Measurements from ENCODE around the gene SLC22A7.

Gene SLC22A7

DNA sequence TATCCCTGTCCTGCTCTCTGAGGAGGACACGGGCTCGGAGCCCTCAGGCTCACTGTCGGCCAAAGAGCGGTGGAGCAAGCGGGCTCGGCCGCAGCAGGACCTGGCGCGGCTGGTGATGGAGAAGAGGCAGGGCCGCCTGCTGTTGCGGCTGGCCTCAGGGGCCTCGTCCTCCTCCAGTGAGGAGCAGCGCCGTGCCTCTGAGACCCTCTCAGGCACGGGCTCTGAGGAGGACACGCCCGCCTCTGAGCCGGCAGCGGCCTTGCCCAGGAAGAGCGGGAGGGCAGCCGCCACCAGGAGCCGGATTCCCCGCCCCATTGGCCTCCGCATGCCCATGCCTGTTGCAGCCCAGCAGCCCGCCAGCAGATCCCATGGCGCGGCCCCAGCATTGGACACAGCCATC is 14.2 kb upstream of the SLC22A7 start:
- no peak for DNase-seq (ENCODE audit: low read depth)

DNA sequence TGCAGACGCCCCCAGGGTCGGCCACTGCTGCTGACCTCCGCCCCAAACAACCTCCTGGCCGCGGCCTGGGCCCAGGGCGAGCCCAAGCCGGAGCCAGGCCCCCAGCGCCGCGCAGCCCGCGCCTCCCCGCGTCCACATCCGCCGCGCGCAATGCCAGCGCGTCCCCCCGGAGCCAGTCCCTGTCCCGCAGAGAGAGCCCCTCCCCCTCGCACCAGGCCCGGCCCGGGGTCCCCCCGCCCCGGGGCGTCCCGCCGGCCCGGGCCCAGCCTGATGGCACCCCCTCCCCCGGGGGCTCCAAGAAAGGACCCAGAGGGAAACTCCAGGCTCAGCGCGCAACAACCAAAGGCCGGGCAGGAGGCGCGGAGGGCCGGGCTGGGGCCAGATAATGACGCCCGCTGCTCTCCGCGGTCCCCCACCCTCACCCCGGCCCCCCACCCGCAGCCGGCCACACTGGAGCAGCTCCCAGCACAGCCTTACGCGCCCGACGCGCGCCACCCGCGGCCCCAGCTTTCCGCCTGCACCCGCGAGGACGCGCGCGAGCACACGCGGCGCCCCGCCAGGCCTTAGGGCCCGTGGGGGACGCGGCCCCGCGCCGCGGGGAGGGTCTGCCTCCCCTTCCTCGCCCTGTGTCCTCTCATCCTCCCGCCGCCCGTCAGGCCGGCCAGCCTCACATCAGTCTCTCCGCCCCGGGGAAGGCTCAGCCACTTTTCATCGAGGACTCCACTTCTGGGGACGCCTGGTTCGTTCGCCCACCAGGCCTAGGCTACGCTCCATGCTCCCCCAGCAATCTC is 12.9 kb upstream of the SLC22A7 start:
- DNase-seq (ENCODE audit: low read depth): no peak

DNA sequence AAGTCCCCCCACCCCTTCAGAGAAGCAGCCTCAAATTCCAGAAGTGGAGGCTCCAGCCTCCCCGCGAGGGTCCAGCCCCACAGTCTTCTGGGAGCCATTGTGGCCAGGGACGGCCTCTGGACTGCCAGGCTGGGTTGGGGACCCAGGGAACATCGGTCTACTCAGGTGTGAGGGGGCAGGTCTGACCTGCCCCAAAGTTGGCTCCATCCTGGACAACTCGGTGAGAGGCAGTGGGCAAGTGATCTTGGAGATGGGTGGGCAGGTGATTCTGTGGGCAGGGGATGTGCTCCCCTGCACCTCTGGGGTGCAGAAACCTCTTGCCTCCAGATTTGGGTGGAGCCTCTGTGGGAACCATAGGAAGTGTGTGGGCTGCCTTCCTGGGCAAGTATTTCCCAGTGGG is 12.2 kb upstream of the SLC22A7 start:
- DNase-seq (ENCODE audit: low read depth): no peak

DNA sequence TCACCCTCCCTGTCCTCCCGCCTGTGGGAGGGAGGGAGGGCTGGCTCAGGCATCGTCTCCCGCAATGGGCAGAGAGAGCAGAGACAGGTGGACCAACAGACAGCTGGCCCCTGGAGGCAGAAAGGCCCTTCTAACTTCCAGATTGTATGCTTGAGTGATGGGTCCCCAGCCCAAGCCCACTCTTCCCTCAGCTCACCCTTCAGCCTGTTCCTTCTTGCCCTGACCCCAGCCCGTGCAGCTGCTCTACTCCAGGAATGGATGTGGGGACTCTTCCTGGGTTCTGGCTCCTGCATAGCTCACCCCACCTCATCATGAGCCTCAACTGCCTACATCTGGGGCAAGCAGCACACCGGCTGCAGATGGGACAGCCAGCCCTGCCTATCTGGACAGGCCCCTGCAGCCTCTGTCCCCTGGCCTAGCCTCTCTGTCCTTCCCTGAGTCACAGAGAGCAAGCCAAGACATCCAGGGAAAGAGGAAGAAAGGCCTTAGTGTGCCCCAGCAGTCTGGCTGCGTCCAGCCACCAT is 11.5 kb upstream of the SLC22A7 start:
- no peak for DNase-seq (ENCODE audit: low read depth)

DNA sequence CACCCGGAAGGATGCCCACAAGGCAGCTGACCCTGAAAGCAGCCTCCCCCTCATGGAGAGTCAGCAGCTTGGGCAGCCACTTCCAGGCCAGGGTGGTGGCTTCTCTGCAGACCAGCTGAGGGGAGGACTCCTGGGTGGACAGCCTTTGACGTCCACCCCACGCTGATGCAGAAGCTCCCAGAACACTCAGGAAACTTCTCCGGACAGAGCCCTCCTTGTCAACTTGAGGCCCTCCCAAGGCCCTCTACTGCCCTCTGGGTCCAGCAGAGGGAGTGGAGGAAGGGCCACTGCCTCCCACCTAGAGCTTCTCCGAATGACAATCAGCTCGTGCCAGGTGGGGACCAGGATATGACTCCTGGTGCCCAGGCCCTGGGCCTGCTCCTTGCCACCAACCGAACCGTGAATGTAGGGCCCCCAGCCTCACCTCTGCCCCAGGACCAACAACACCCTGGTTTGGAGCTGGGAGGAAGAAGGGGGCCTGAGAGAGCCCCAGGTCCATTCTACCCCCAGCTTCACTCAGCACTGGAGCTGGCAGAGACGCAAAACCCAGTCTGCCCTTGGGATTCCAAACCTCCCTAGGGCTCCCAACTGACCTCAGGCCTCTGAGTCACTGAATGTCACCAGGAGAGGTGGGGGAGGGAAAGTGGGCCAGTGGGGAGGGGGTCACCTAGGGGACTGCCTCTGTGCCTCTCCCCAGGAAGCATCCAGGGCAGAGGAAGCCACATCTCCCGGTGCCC is 10.9 kb upstream of the SLC22A7 start:
- DNase-seq (ENCODE audit: low read depth): no peak

DNA sequence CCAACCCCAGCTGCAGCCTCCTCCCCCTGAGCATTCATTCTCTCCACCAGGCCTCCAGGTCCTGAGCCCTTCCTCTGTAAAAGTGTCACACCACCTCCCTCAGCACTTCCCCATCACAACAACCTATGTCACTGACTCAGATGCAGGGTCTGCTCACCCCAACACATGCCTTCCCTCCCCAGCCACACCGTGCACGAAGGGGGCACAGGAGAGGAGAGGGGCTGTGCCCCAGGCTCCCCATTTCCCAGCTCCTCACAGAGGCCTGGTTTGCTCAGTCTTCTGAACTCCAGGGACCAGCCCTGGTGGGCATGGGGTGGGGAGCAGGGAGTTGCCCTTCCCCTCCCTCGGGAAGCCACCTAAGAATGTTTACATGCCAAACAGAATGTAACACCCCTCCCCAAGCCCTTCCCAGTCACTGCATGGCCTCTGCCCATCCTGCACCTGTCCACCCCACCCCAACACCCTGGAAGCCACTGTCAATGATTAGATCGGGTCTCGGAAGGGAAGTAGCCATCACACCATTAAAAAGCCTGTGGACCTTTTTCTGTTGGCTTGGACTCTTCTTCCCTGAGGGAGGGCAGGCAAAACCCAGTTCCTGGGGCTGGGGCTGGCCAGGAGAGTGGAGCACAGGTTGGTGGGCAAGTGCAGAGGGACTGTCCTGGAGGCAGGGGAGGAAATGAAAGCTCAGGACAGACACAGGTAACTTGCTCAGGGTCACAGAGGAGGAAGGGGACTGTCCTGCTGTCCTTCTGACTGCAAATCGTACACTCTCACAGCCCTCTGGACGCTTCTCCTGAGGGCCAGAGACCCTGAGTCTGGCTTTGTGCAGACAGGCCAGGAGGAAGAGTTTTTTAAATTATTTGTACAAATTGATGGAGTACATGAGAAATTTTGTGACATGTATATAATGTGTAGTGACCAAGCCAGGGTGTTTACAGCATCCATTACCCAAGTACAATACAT is 10.1 kb upstream of the SLC22A7 start:
- no peak for DNase-seq (ENCODE audit: low read depth)

DNA sequence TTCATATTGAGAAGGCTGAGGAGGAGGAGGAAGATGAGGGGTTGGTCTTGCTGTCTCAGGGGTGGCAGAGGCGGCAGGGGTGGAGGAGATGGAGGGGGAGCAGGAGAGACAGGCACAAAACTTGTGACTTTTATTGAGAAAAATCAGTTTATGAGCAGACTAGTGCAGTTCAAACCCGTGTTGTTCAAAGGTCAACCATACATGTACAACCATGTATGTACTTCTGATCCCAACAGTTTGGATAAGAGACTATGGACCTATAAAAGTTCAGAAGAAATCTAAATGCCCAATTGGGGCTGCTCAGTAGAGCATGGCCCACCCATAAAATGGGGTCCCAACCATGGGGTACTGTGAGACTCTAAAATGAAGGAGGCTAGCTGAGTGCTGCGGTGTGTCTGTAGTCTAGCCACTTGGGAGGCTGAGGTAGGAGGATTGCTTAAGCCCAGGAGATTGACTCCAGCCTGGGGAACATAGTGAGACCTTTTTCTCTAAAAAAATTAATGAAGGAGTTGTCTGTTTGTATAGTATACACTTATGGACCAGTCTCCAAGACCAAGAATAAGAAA is 7.6 kb upstream of the SLC22A7 start:
- DNase-seq (ENCODE audit: low read depth): no peak

DNA sequence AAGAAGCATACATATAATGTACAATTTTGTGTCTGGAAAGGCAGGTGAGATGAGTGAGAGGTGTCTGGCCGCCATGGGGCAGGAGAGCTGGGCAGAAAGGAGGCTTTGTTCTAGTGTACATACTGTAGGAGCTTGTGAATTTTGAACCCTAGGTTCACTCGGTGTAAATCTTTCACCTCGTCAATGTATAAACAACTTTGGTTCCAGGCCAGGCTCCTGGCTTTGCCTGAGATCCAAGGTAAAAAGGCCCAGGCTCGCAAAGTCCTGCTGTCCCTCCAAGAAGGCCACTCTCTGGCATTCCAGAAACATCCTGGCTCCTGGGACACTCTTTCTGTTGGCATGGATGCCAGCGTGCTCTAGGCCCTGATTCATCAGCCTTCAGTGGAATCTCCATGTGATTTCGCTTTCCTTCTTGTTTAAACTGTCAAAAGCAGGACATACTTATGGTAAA is 7.1 kb upstream of the SLC22A7 start:
- DNase-seq (ENCODE audit: low read depth): no peak

DNA sequence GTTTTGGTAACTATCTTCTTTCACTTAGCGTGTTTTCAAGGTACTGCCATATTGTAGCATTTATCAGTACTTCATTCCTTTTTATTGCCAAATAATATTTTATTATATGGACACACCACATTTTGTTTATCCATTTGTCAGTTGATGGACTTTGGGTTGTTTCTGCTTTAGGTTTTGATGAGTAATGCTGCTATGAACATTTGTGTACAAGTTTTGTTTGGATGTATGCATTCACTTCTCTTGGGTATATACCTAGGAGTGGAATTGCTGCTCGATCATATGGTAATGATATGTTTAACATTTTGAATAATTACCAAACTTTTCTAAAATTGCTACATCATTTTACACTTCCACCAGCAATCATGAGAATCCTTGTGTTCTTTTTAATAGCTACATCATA is 6.4 kb upstream of the SLC22A7 start:
- DNase-seq (ENCODE audit: low read depth): no peak

DNA sequence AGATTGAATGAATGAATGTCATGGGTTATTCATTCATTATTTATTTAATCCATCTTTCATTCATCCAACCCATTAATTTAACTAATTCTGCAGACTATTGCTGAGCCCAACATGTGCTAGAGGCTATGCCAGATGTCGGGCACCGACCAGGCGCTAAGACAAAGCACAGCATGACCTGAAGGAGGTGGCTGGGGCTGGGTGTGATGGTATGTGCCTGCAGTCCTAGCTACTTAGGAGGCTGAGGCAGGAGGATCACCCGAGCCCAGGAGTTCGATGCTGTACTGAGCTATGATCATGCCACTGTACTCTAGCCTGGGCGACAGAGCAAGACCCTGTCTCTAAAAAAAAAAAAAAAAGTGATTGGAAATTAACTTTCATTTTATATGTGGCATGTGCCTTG is 5.7 kb upstream of the SLC22A7 start:
- no peak for DNase-seq (ENCODE audit: low read depth)

DNA sequence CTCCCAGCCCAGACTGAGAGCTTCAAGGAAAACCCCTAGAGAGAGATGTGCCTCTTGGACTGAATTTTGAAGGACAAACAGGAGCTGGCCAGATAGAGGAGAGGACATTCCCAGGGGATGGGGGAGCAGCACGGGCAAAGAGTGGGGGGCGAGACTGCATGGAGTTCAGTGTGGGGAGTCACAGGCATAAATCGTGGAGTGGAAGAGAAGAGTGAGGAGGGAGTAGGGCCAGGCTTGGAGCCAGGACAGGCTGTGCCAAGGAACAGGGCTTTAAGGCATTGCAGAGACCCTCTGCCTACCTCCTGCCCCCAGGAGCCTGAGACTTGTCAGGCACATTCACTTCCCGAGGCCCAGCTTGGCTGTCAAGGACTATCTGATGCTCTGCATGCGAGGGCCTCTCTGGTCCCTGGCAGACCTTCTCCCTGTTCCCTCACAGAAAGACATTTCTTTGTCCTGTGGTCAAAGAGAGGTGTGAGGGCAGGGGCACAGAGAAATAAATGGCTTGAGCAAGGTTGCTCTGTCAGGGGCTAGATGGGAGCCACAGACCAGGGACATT is 5.2 kb upstream of the SLC22A7 start:
- no peak for DNase-seq (ENCODE audit: low read depth)

DNA sequence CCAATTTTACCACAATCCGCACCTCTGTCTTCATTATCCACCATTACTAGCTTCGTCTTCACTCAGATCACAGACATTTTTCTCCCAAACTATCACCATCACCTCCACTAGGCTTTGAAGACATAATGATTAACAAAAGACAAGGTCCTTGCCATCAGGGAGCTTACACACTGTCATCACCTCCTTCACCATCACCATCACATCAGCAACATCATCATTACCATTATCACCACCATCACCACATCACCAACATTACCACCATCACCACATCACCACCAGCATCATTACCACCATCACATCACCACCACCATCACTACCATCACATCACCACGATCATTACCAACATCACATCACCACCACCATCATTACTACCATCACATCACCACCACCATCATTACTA is 4.4 kb upstream of the SLC22A7 start:
- no peak for DNase-seq (ENCODE audit: low read depth)

DNA sequence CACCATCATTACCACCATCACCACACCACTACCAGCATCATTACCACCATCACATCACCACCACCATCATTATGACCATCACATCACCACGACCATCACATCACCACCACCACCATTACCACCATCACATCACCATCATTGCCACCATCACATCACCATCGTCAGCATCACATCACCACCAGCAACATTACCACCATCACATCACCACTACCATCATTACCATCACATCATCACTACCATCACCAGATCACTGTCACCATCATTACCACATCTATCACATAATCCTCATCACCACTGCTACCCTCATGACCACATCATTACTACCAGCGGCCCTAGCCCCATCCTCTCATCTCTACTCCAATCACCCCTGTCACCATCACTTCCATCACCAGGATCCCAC is 3.5 kb upstream of the SLC22A7 start:
- DNase-seq (ENCODE audit: low read depth): no peak

DNA sequence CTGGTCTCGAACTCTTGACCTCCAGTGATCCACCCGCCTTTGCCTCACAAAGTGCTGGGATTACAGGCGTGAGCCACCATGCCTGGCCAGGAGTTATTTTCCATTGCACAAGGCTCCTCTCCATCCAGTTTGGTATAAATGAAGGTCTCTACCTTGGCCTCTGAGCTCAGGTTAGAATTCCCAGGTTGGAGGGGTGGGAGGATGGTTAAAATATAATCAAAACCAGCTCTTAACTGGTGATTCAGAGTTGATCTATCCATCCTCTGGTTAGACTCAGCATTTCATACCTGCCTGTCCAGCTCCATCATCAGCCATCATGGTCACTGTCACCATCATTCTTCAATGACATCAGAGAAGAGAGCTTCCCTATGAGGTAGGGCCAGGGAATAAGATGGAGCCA is 2.6 kb upstream of the SLC22A7 start:
- DNase-seq (ENCODE audit: low read depth): no peak

DNA sequence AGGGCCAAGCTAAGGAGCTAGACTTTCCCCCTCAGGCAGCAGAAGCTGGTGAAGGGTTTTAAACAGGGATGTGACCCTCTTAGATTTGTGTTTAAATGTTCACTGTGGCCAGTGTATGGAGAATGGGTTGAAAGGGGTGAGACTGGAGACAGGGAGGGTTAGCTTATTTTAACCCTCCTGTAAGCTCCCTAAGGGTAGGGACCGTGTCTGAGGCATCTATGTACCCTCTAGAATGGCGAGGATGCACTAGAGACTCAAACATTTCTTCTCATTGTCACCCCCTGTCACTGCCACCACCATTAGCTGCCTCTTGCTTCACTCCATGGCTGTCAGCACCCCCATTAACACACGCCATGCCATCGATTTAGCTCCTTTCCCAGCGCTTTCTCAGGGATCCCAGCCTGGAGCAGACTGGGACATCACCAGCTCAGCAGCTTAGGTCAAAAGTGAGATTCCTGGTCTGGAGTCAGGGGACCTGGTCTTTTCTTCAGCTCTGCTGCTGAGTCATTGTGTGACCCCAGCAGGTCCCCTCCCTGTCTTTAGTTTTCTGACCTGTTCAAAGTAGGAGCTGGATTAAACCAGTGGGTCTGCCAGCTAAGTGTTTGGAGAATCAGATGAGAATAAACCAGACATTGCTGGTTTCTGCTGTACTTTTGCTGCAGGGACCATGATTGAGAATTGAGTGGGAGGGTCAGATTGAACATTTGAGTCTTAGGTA is 1.1 kb upstream of the SLC22A7 start:
- no peak for DNase-seq (ENCODE audit: low read depth)

DNA sequence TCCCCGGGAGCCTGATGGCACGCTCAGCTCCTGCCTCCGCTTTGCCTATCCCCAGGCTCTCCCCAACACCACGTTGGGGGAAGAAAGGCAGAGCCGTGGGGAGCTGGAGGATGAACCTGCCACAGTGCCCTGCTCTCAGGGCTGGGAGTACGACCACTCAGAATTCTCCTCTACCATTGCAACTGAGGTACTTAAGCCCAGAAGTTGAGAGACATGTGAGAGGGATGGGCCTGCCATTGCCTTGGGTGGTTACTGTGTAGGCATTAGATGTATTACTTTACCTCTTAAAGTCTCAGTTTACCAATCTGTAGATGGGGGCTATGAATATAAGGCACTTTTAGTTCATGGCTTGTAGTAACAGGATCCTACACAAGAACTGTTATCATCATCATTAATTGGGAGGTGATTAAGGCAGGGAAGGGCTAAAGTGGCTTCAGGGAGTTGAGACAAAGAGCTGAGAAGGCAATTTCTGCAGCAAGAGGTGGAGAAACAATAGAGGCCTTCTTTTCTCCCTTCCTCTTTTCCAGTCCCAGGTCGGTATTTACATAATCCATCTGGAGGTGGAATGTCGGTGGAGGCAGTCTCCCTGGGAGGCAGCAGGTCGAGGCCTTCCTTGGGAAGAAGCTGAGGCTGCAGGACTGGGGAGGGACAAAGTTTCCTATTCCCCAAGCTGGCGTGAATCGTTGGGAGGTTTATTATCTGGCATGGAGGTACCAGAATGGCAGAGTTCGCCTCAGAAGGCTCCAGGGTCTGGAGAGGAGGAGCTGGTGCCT is 691 bp downstream of the SLC22A7 start:
- no peak for DNase-seq (ENCODE audit: low read depth)

DNA sequence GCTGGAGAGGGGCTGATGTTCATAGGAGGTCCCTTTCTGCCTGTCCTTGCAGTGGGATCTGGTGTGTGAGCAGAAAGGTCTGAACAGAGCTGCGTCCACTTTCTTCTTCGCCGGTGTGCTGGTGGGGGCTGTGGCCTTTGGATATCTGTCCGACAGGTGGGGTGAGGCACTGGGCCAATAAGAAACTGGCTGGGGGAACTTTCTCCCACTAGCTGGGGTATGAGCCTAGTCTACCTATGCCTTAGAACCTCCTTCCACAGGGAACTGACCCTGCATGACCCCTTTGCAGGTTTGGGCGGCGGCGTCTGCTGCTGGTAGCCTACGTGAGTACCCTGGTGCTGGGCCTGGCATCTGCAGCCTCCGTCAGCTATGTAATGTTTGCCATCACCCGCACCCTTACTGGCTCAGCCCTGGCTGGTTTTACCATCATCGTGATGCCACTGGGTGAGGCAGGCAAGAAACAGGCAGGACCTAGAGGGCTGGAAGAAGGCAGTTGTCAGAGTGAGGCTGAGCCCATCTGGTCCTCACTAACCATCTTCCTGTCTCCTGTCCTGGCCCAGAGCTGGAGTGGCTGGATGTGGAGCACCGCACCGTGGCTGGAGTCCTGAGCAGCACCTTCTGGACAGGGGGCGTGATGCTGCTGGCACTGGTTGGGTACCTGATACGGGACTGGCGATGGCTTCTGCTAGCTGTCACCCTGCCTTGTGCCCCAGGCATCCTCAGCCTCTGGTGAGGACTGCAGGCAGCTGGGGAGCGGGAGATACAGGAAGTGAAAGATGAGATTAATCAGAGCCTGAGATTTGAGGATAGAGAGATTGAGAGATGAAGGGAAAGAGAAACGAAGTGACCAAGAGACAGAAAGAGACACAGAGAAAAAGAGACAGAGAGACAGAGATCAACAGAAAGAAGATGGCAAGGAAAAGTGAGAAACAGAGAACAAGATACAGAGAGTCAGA is 1.6 kb downstream of the SLC22A7 start:
- no peak for DNase-seq (ENCODE audit: low read depth)

DNA sequence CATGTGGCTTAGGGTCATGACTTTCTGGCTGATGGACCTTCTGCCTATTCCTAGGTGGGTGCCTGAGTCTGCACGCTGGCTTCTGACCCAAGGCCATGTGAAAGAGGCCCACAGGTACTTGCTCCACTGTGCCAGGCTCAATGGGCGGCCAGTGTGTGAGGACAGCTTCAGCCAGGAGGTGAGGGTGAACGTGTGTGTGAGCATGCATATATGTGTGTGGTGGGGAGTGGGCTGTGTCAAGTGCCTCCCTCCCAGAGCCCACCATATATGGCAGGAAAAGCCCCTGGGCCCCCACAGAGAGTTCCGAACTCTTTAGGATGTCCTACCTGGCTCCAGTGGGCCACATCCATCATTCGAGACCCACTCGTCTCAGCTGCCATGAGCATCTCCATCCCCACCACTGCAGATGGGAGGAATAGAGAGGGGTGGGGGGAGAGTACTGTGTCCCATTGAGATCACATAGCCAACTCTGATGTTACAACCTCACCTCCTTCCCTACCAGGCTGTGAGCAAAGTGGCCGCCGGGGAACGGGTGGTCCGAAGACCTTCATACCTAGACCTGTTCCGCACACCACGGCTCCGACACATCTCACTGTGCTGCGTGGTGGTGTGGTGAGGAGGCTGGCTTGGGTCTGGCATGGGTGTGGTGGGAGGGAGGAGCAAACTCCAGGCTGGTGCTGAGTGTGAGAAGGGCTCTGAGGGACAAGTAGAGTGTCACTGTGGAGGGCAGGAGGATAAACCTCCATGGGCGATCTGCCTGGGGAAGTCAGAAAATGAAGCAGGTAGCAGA is 3.2 kb downstream of the SLC22A7 start:
- no peak for DNase-seq (ENCODE audit: low read depth)
